Left renal cortex interstitium (tissue), 4 donors: Measurements from ENCODE around the gene SMYD4. TPM values are rescaled to one million over a fixed set of nuclear protein-coding genes. Genes with fewer than 3 reads are reported as not detected.
"Not testable (repeated sequence)": the region's sequence is repeated elsewhere in the genome, so short reads cannot be mapped to it uniquely, and the experiment has no call there.

Experiments used
- DNase-seq, 4 donors: peaks; one replicate each; pipeline ENCODE4 v3.0.0-alpha.2; 2013; ENCODE audit warnings: low read depth in 4 of 4, low spot score in 2 of 4, missing footprints in 1 of 4
- polyA plus RNA-seq, 4 donors: library from polyadenylated mRNA; unstranded; fragments of 120-200 nt; gene quantifications; one replicate each; pipeline ENCODE4 v1.2.1, GENCODE V29; 2013; ENCODE audit not compliant: insufficient read length in 4 of 4

Gene SMYD4
- polyA plus RNA-seq, 4 donors, result 12.0 to 19.2 (median 15.0) TPM

GRCh38 chr17:1830288-1830687 lies 586 bp upstream of the SMYD4 start:
- peak in 1 of 4 donors; percentile 6 for DNase-seq

DNA sequence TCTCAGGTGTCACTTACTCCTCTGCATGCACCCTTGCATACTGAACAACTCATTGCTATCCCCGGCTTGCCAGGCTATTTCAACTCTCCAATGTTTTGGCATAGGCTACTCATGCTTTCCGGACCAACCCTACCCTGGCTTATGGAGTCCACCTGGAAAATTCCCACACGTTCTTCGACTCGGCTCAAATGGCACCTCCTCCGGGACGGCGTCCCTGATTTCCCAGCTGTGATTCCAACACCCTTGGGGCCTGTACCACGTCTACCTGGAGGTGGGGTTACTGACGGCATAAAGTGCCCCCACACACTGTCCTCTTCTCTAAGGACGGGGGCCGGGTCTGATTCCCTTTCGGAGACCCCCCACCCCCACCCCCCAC lies 498 bp downstream of the SMYD4 start:
- peak in 1 of 4 donors; percentile 8 for DNase-seq

- DNase-seq, result peak in 1 of 4 donors; percentile 33
Measured at GRCh38 chr17:1820528-1821252, 9.0 kb downstream of the SMYD4 start.

DNA sequence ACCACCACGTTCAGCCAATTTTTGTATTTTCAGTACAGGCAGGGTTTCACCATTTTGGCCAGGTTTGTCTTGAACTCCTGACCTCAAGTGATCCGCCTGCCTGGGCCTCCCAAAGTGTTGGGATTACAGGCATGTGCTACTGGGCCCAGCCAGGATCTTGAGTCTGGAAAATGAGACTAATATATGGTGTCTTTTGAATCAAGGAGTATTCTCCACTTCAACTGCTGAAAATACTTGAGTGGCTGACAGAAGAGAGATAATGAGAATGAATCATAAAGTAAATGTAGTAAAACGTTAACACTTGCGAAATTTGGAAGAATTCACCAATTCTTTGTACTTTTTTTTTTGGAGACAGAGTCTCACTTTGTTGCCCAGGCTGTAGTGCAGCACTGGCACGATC lies 16.6 kb downstream of the SMYD4 start:
- no peak for DNase-seq

GRCh38 chr17:1810450-1811103 lies 19.1 kb downstream of the SMYD4 start:
- no peak for DNase-seq

GRCh38 chr17:1809815-1810214 lies 19.9 kb downstream of the SMYD4 start:
- not testable (repeated sequence) for DNase-seq

DNA sequence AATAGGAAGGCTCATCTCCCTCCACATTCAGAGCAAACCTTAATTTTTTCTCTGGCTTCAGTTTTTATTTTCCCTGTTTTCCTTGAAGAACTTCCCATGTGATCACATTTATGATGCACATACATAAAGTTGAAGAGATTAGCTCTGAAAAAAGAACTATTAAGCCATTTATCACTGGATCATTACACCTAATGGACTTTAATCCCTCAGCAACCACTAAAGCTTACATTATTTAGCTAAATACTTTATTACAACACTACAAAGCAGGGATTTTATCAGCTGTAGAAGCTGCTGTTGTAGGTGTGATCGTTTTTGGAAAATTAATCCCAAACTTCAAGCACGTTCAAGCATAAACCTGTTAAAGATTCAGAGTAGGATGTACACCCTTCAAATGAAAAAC lies 21.1 kb downstream of the SMYD4 start:
- no peak for DNase-seq

GRCh38 chr17:1807890-1808289 lies 21.8 kb downstream of the SMYD4 start:
- DNase-seq, result no peak

DNA sequence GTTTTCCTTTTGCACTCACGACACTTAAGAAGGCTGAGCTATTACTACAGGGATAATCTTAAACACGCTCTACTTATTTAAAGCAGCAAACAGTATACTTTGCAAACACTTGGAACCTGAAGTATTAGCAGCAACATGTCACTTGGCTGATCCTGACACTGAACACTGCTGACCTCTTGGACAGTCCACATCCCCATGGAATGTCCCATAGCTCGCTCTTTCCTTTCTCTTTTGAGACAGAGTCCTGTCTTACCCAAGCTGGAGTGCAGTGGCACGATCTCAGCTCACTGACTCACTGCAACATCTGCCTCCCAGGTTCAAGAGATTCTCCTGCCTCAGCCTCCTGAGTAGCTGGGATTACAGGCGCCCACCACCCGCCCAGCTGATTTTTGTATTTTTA lies 26.4 kb downstream of the SMYD4 start:
- no peak for DNase-seq

DNA sequence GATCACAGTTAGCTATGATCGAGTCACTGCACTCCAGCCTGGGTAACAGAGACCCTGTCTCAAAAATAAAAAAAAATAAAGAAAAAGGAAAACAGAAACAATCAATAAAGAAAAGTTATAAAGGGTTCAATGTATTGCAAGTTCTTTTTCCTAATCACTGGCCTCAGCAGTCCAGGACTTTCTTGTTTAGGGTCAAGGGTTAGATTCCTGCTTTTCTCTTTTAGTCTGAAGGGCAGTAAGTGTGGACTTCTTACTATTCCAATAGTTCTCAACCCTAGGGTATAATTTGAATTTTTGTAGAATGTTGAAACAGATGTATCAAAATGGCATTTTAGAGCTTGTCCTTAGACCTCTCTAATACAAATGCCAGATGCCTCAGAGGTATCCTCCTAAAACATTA lies 27.3 kb downstream of the SMYD4 start:
- no peak for DNase-seq

DNA sequence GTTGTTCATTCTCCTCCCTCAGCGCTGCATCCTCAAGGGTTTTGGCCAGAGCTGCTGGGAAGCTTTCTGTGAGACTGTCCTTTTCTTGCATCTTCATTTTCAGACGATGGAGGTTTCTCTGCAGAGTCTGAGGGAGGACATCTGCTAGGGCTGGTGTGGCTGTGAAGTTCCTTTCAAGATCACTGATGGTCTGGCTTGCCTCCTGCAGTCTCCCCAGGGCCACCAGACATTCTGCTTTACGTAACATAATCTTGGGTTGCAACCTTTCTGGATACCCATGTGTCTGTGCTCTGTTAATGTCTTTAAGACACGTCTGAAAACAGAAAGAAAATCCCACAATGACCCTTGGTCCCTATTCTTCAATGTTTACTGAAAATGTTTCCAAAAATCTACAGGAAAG lies 29.0 kb downstream of the SMYD4 start:
- no peak for DNase-seq

DNA sequence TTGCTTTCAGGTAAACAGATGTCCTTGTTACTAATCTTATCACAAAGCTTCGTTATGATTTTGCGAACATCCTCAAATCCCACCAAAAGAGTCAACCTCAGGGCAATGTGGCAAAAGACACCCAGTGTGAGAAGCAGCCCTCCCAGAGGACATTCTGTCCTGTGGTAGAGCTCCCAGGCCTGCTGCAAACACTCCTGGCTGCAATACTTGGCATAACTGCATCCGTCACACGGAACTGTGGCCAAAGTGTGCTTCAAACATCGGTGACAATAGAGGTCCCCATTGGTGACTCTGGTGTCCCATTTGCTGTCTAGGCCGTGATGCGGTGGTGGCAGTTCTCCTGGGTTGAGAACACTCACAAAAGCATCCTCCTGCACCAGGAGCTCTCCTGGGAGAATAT lies 29.5 kb downstream of the SMYD4 start:
- DNase-seq, result no peak

DNA sequence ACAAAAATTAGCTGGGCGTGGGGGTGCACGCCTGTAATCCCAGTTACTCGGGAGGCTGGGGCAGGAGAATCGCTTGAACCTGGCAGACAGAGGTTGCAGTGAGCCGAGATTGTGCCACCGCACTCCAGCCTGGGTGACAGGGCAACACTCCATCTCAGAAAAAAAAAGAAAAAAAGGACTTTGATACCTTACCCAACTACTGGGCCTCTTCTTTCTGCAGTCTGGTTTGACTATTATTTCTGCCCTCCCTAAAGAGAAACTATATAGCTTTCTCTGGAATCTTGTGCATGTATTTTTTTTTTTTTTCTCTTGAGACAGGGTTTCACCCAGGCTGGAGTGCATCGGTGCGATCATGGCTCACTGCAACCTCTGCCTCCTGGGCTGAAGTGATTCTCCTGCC lies 31.9 kb downstream of the SMYD4 start:
- not testable (repeated sequence) for DNase-seq

DNA sequence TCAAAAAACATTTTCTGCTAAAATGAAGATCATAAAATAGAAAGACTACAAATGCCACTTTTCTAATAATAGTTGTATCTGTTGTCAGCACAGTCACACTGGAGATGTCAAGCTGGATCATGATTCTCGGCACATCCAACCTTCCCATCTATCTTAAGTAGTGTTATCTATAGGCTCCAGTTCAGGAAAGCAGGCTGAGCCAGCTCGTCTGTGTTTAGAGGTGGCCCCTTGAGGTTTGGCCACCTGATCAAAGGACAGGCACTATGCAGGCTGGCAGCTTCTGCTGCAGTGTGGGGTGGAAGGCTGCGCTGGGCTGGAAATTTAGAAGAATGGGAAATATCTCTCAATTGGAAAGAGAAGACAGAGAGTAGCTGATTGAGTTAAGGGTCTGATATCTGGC lies 32.4 kb downstream of the SMYD4 start:
- DNase-seq, result no peak

GRCh38 chr17:1796800-1797199 lies 32.9 kb downstream of the SMYD4 start:
- no peak for DNase-seq

GRCh38 chr17:1793447-1793806 lies 36.3 kb downstream of the SMYD4 start:
- DNase-seq, result no peak

DNA sequence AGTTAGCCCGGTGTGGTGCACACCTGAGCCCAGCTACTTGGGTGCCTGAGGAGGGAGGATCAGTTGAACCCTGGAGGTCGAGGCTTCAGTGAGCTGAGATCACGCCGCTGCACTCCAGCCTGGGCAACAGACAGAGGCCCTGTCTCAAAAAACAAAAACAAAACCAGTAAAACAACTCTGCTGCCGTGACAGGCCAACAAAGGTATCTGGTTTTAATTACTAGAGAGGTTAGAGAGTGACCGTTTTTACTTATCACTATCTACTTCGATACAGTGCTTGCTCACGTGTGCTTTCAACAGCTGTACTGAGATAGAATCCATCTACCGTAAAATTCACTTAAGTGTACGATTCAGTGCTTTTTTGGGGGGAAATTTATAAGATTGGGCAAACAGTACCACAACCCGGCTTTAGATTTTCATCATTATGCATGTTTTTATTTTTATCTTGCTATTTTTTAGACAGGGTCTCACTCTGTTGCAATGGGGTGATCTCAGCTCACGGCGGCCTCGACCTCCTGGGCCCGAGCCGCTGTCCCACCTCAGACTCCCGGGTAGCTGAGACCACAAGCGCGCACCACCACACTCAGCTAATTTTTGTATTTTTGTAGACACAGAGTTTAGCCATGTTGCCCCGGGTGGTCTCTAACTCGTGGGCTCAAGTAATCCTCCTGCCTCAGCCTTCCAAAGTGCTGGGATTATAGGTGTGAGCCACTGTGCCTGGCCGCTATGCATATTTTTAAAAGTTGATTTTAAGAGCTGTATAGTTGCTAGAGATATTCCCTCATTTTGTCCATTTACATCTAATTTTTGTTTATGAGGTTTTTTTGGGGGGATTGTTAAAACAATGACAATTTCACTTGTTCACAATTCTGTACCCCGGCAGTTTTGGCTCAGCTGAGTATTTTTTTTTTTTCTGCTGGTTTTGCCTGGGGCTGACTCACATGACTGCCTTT lies 36.9 kb downstream of the SMYD4 start:
- no peak for DNase-seq

- no peak for DNase-seq
Measured at GRCh38 chr17:1789936-1790335, 39.8 kb downstream of the SMYD4 start.

DNA sequence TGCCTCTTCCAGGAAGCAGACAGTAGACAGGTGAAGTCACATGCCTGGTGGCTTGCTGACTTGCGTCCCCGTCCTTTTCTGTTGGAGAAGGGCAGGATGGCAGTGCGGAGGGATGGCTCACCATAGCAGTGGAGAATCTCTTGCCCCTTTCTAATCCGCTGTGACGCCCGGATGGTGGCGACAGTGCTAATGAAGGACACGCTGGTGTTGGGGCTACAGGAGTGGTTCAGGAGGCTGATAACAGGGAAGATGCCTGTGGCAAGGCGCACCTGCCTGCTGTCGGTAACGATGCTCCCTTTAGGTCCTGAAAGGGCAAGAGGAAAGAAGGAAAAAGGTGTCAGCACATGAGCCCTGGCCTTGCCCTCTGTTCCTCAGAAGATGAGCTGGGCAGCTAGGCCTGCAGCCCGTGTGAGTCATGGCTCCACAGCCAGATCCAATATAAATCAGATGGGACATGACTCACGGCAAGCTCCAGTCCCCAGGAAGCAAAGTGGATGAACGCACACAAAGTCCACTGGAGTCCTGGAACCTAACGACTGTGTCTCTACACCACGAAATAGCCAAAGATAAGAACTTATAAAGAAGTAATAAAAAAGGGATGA lies 42.3 kb downstream of the SMYD4 start:
- no peak for DNase-seq

GRCh38 chr17:1786708-1787107 lies 43.0 kb downstream of the SMYD4 start:
- no peak for DNase-seq

DNA sequence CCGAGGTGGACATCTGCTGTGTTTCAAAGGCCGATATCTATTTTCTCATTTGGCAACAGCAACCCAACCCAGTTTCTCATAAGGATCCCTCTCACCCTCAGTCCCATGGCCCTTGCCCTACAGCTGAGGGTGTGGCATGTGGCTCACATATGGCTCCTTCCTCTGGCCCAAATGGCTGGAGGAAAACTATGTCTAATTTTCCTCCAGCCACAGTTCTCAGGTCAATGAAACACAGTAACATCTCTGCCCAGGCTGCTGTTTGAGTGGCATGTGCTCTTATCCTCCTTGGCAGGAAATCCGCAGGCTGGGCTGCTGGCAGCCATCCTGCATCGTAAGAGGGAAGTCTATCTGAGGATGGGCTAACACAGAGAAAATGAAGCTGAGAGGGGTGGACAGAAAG lies 43.8 kb downstream of the SMYD4 start:
- DNase-seq, result no peak
